Epithelial cell of esophagus (primary cell): ENCODE results near the gene AGR2.
"Not testable (repeated sequence)": the region's sequence is repeated elsewhere in the genome, so short reads cannot be mapped to it uniquely, and the experiment has no call there.

Experiments
- DNase-seq: peaks from one replicate; pipeline ENCODE4 v3.0.0; 2010; ENCODE audit warnings: low read depth
- H3K4me3 ChIP-seq: 2 replicates; pipeline ENCODE4 v1.5.1; 2011; ENCODE audit warnings: mild to moderate bottlenecking, low read length, control low read depth
- CTCF ChIP-seq: IDR thresholded peaks from 2 replicates; pipeline ENCODE4 v1.5.1; 2011; ENCODE audit warnings: low read depth, mild to moderate bottlenecking, low read length, control low read depth, inconsistent platforms; ENCODE audit not compliant: insufficient read depth; ENCODE audit errors: missing control alignments

Gene AGR2

DNA sequence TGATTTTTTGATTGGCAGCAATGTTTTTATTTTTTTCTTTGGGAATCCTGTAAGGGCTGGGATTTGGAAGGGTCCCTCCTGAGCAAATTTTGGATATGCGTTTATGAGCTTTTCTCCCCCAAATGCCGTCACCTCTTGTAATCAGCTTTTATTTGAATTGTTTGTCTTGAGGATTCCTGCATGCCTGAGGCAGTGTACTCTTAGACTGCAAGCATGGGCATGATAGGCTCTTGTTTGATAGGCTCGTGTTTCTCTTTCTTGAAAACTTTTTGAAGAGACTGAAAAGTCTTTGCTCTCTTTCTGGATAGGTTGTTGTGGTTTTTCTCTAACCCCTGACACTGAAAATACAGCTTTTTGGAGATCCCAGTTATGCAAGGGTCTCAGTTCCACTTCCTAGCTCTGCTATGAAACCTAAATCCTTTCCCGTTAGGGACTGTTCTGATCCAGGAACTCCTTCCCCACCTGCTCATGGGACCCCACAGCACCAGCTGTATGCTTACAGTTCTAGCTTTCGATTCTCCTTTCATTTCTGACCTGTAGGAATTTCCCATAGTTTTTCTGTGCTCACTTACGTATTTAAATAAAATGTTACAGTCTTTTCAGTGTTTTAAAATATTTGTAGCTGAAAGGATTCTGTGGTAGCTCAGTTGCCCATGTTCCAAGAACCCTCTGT, 34.0 kb downstream of the AGR2 start:
- peak overlapping the region; percentile 30 for H3K4me3 ChIP-seq
- TF ChIP-seq CTCF, result no peak
- peak; percentile 81 for DNase-seq

DNA sequence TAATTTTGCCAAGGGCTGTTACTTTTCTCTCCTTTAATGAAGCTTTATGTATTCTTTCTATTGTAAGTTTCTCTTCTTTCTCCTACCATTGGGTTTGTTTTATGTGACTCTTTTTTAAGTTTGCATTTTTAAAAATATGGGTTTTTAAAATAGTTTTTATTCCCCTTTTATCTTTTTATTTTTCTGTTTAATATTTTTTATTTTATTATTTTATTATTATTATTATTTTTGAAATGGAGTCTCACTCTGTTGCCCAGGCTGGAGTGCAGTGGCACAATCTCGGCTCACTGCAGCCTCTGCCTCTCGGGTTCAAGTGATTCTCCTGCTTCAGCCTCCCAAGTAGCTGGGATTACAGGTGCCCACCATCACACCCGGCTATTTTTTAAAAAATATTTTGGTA, 34.8 kb downstream of the AGR2 start:
- DNase-seq, H3K4me3 ChIP-seq: not testable (repeated sequence)

DNA sequence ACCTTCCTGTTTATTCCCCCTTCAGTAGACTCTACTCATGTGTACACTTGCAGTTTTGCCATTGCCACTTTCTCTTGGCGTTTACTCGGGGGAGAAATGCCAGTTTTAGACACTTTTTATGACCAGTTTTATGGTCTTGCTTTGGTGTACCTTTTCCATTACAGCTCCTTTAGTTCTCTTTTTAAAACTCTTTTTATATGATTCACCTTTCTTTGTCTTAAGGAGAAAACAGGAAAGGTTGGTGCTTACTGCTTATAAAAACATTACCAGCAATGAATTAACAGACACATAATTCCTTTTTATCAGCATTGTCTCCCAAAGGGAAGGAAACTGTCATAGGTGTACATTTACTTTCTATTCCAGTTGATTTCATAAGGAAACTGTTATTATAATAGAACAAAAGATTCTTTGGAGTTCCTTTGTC, 39.4 kb downstream of the AGR2 start:
- no peak for DNase-seq
- H3K4me3 ChIP-seq, result no peak overlapping the region
- no peak for TF ChIP-seq CTCF

DNA sequence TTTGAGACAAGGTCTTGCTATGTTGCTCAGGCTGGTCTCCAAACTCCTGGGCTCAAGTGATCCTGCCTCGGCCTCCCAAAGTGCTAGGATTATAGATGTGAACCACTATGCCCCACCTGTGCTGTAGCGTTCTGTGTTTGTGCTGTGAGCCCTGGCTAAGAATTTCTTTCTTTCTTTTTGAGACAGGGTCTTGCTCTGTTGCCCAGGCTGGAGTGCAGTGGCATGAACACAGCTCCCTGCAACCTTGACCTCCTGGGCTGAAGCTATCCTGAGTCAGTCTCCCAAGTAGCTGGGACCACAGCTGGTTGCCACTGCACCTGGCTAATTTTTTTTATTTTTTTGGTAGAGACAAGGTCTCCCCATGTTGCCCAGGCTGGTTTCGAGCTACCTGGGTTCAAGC, 39.9 kb downstream of the AGR2 start:
- TF ChIP-seq CTCF, result no peak
- DNase-seq, result no peak
- H3K4me3 ChIP-seq, result no peak overlapping the region

DNA sequence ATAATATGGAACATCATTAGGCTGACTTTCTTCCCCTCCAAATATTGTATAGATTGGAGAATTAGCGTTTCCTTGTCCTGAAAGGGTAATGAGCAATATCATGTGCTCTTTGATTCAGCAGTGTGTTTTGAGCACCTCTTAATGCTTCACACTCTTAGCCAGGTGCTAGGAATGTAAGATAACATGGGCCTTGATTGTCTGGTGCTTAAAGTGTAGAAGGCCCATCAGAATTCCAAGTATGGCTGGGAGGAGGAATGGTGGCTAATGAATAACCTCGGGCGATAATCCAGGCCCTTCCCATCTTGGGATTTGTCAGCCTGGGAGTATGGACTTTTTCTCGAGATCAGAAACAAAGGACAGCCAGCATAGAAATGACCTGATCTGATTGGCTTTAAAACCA, 42.6 kb downstream of the AGR2 start:
- no peak for TF ChIP-seq CTCF
- no peak overlapping the region for H3K4me3 ChIP-seq
- DNase-seq, result no peak

GRCh38 chr7:16759840-16760239, 45.0 kb downstream of the AGR2 start:
- no peak for TF ChIP-seq CTCF
- DNase-seq, result peak; percentile 19
- H3K4me3 ChIP-seq, result no peak overlapping the region

GRCh38 chr7:16758631-16759611, 45.9 kb downstream of the AGR2 start:
- TF ChIP-seq CTCF, result no peak
- no peak for DNase-seq
- H3K4me3 ChIP-seq, result no peak overlapping the region
